Body of pancreas (tissue), 4 donors: ENCODE data around the gene NF1. TPM values are rescaled to one million over a fixed set of nuclear protein-coding genes. Genes with fewer than 3 reads are reported as not detected.

ENCODE experiments used
- ATAC-seq: fragments of 150-250 bp; one replicate; pipeline ENCODE4 v1.9.1; 2016
- DNase-seq, 4 donors: peaks; one replicate each; pipeline ENCODE4 v3.0.0-alpha.2; 2019
- H3K27ac ChIP-seq, 4 donors: fragments of 200-600 bp; sonication (generic); 1 replicate in 3 of 4; 2 replicates in 1 of 4; pipeline versions ENCODE4 v1.5.1 to v1.6.1; 2016 to 2019; ENCODE audit warnings: mild to moderate bottlenecking in 1 of 4, mixed read lengths in 1 of 4, moderate library complexity in 1 of 4
- H3K27me3 ChIP-seq, 2 donors: fragments of 200-600 bp; sonication (generic); one replicate each; pipeline ENCODE4 v1.6.0; 2016; ENCODE audit warnings: mild to moderate bottlenecking in 1 of 2
- H3K36me3 ChIP-seq, 2 donors: fragments of 200-600 bp; sonication (generic); replicated peaks in 1 of 2; 2 replicates each; pipeline ENCODE4 v1.5.1; 2016; ENCODE audit warnings: low read depth in 2 of 2; ENCODE audit not compliant: insufficient read depth in 1 of 2
- H3K4me1 ChIP-seq: fragments of 200-600 bp; sonication (generic); one replicate; pipeline ENCODE4 v1.6.0; 2016
- H3K4me3 ChIP-seq, 2 donors: fragments of 200-600 bp; sonication (generic); 1 replicate in 1 of 2; 2 replicates in 1 of 2; pipeline ENCODE4 v1.5.1; 2016 to 2019
- H3K9me3 ChIP-seq, 3 donors: fragments of 200-600 bp; sonication (generic); 1 replicate in 2 of 3; 2 replicates in 1 of 3; pipeline ENCODE4 v1.5.1; 2016
- POLR2A ChIP-seq, 3 donors: fragments of 450-650 bp; IDR thresholded peaks; one replicate each; pipeline ENCODE4 v1.6.1; 2016; ENCODE audit warnings: antibody characterized with exemption in 3 of 3, mild to moderate bottlenecking in 2 of 3
- WGBS, 2 donors: methylation state at CpG; one replicate each; pipeline ENCODE4 v1.1.5; 2017; 5-methylcytosine and 5-hydroxymethylcytosine counted together
- intact Hi-C: fragments of 100-400 bp; cut with DNase I; formaldehyde crosslinking; loops from one replicate; pipeline ENCODE4 v1.15.1; 2023
- microRNA-seq, 2 donors: library from miRNA; unstranded; fragments of <30 nt; microRNA quantifications; one replicate each; pipeline ENCODE4, GENCODE V29; 2016; ENCODE audit warnings: borderline number of aligned reads in 2 of 2, borderline replicate concordance in 2 of 2
- small RNA-seq: library from RNA; depleted of rRNA; stranded (forward); fragments of <200 nt; gene quantifications from one replicate; pipeline ENCODE3, GENCODE V24; 2016
- total RNA-seq, 2 donors: library from RNA; depleted of rRNA; stranded (reverse); fragments of >200 nt; gene quantifications; one replicate each; pipeline ENCODE4 v1.1.0, GENCODE V29; 2016
- TF ChIP-seq, protein P1 (sequence below), 7 experiments: fragments of 450-650 bp in 4 of 7; fragments of 200-600 bp in 3 of 7; sonication (generic) in 3 of 7; IDR thresholded peaks; one replicate each; pipeline ENCODE4 v1.5.1; 2016 to 2019; ENCODE audit warnings: antibody characterized with exemption in 7 of 7

Gene NF1
- total RNA-seq, 2 donors from 2014 or later, result 54.7 to 57.1 TPM

DNA sequence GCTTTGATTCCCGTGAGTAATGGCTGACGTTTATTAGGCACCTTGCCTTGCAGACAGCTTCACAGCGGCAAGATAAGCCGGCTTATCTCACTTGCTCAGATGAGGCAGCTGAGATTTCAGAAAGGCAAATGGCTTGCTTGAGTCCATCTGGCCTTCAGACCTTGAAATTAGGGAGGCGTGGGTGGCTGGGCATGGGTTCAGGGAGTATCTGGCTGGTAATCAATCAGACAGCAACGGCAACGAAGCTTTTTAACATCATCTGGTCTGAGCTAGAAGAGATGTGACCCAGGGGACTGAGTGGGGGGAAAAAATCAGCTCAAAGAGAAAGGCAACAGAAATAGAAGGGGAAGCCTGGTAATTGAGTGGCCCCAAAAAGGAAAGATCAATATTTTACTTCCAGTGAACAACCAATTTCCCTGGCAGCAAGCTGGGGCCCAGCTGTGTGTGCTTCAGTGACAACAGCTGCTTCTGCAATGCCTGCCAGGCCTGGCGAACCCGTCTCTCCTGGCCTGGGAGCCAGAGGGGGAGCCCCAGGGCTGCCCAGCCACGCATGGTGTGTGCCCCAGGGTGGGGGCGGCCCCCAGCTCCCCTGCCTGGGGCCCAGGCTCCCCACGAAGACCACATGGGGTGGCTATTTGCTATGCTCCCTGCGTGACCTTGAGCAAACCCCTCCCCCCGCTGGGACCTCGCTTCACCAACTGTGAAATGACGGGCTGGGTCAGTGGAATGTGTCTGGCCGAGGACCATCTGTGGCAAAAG, 330.7 kb downstream of the NF1 start:
- no peaks in the 10 kb centered on the region for H3K27me3 ChIP-seq
- H3K36me3 ChIP-seq, result no peaks in the 10 kb centered on the region
- DNase-seq, result peak; percentile 33 to 66 (median 51)
- no peak overlapping the region for H3K4me3 ChIP-seq
- 12% methylated on average over 11 to 17 of the region's 17 CpGs for WGBS, 2 donors
- TF ChIP-seq POLR2A (IDR thresholded peaks at IDR 0.05), result no peak
- TF ChIP-seq, protein P1, sequence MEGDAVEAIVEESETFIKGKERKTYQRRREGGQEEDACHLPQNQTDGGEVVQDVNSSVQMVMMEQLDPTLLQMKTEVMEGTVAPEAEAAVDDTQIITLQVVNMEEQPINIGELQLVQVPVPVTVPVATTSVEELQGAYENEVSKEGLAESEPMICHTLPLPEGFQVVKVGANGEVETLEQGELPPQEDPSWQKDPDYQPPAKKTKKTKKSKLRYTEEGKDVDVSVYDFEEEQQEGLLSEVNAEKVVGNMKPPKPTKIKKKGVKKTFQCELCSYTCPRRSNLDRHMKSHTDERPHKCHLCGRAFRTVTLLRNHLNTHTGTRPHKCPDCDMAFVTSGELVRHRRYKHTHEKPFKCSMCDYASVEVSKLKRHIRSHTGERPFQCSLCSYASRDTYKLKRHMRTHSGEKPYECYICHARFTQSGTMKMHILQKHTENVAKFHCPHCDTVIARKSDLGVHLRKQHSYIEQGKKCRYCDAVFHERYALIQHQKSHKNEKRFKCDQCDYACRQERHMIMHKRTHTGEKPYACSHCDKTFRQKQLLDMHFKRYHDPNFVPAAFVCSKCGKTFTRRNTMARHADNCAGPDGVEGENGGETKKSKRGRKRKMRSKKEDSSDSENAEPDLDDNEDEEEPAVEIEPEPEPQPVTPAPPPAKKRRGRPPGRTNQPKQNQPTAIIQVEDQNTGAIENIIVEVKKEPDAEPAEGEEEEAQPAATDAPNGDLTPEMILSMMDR (IDR thresholded peaks at IDR 0.05), result no peak
- H3K27ac ChIP-seq, result peak overlapping the region in 3 of 4 donors; percentile 16 to 47 (median 17)
- intact Hi-C loops, result no loop called here
- H3K9me3 ChIP-seq, result no peaks in the 10 kb centered on the region
- peak; percentile 60 for ATAC-seq
- peaks cover 15% of the 10 kb centered on the region for H3K4me1 ChIP-seq

Small RNA genes lying within 50 kb of the gene (microRNA-seq; reads per million reads assigned to microRNA genes)
- 0 to 1.8 reads per million in 2 donors for gene MIR4733

Small RNA genes lying within 50 kb of the gene (small RNA-seq; reads per million reads assigned to genes)
- not detected for gene MIR4733

Other genes starting within 250 kb of the NF1 start
- 1 to 10 TPM; 6.7 to 9.9 TPM for gene TEFM, start 188.7 kb upstream of the NF1 start, total RNA-seq
- gene ADAP2, start 173.0 kb upstream of the NF1 start, total RNA-seq, result 10 to 100 TPM; 13.7 to 14.8 TPM
- 10 to 100 TPM; 13.7 to 18.8 TPM for gene RNF135, start 123.9 kb upstream of the NF1 start, total RNA-seq
- gene OMG, start 202.3 kb downstream of the NF1 start, total RNA-seq, result 1 to 10 TPM in 1 of 2 donors, not detected in 1; 1.8 TPM
- gene EVI2B, start 219.1 kb downstream of the NF1 start, total RNA-seq, result 1 to 10 TPM in 1 of 2 donors, under 1 TPM in 1; 0.99 to 4.9 TPM
- 1 to 10 TPM in 1 of 2 donors, not detected in 1; 3.1 TPM for gene EVI2A, start 226.6 kb downstream of the NF1 start, total RNA-seq